ENCODE measurements around the gene PLEKHO2.

The PLEKHO2 gene

DNA sequence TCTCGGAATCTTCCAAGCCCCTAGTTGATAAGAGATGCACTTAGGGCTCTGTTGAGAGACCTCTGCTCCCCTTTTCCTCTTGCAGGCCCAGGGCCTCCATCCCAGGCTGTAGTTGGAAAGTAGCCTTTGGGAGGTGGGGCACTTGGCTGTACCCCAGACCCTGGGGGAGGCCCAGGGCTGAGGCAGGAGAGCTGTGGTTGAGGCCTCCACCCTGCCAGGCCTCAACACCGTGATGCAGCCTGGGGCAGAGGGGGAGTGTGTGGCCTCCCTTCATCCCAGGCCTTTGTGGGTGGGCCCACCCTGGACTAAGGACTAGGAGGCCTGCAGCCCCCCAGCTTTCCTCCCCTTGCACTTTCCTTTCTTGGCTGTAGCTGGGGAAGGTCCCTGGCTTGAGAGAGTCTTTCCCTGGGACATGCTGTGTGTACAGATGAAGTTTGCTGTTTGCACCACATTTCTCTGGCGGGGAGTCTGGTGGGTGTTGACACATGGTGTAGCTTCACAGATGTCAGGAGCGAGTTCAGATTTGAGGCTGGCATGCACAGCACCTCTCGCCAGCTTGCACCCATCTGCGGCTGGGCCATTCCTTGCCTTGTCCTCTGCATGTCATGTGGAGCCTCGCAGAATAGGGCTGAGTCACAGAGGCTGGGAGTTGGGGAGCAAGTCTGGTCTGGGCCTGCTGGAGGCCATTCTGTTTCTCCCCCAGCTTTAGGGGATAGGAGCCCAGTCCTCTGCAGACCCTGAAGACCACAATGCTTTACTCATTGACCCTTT is 13.7 kb downstream of the PLEKHO2 start:
- DNase-seq (ENCODE audit: low spot score) = no peak

DNA sequence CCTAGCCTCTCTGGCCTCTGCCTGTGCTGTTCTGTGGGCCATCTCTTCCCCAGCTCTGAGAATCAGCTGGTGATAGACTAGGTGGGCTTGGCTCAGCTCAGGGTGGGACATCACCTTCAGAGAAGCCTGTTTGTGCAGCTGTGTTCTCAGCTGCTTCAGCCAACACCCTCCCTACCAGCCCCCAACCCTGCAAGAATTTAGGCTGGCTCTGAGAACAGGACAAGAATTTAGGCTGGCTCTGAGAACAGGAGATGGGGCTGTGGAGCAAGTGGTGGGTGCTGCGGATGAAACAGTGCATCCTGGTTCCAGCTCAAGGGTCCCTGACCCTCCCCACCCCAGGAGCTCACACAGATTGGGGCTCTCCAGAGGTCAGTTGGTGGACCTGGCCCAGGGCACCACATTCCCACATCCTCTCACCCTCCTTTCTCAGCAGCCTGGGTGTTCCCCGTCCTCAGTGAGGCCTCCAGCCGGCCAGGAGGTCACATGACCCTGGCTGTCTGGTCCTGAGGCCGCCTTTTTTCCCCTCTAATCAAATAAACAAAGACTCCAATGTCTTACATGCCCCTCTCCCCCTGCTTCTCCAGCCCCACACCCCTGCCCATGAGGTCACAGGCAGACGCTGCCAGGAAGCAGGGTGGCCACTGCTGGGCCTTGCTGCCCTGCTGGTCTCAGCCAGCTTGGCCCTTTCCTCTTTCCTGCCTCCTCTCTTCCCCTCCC is 14.9 kb downstream of the PLEKHO2 start:
- no peak for DNase-seq (ENCODE audit: low spot score)

DNA sequence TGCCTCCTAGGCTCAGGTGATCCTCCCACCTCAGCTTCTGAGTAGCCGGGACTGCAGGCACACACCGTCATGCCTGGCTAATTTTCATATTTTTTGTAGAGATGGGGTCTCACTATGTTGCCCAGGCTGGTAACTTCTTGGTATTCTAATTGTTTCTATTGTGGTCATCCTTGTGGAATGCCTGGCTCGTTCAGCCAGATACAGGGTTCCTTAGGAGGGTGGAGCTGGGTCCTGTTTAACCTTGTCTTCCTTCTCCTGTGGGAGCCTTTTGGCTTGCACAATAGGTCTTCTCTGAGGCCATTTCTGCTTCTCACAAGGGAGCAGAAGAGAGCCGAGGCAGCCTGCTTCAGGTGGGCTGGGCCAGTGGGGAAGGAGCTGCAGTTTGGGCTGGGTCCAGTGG is 15.7 kb downstream of the PLEKHO2 start:
- DNase-seq (ENCODE audit: low spot score) = no peak

DNA sequence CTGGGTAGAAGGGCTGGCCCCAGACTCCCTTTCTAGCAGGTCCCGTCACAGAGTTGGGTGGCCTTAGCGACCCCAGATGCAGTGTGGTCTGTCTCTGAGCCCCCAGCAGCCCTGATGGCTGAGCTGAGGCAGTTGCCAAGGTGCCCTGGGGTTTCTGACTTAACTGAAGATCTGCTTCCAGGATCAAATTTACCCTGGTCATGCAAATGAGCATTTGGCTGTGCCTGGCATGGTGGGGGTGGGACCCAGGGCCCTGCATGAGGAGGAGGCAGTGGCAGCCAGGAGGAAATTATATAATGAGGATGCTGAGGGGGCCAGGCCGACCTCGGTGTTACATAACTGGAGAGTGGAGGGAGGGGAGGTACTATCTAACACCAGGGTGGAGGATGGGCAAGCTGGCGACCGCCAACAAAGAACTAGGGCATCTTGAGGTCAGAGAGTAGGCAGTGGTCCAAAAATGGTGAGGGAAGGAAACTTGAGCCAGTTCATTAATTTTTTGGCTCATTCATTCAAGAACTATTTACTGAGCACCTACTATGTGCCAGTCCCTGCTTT is 16.4 kb downstream of the PLEKHO2 start:
- DNase-seq (ENCODE audit: low spot score) = no peak

DNA sequence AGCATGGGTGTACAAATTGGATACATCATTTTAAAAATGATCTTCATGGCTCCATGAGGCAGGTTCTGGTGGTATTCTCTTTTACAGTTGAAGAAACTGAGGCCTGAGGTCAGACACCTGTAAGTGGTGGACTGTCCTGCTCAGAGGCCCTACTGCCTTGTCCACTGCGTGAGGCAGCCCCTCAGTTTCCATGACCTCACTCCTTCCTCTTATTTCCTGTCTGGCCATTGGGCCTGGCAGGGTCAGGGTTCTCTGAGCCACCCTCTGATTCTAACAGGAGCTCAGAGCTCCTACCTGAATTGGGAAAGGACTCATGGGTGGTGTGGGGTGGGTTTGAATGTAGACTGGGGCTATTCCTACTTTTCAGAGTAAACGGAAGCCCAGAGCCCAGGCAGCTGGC is 17.5 kb downstream of the PLEKHO2 start:
- DNase-seq (ENCODE audit: low spot score) = no peak

DNA sequence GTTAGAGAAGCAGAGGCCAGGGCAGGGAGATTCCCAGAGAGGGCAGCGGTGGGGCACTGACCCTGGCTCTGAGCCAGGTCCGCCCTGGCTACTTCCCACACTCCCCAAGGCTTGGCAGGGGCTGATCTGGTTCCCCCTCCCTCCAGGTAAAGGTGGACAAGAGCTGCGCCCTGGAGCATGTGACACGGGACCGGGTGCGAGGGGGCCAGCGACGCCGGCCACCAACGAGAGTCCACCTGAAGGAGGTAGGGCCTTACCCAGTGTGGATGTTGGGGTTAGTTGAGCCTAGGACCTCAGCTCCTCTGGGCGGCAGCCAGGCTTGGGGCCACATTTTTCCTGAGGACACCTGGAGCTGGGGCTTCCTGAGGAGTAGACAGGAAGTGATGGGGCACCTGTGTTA is 19.6 kb downstream of the PLEKHO2 start:
- no peak for DNase-seq (ENCODE audit: low spot score)

DNA sequence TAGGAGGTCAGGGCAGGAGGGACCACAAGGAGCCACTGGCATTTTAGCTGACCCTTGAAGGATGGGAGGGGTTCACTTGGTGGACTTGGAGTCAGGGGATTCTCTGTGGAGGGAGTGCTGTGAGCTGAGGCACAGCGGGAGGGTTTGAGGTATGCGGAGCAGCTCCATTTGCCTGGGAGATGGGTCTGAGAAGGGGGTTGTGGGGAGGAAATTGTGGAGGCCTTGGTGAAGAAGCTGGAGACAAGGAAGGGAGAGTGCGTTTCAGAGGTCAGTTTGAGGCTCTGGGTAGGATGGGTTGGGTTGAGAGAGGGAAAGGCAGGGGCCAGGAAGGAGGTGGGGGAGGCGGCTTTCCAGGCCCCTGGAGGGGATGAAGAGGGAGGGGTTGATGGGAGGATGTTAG is 20.2 kb downstream of the PLEKHO2 start:
- DNase-seq (ENCODE audit: low spot score) = no peak

DNA sequence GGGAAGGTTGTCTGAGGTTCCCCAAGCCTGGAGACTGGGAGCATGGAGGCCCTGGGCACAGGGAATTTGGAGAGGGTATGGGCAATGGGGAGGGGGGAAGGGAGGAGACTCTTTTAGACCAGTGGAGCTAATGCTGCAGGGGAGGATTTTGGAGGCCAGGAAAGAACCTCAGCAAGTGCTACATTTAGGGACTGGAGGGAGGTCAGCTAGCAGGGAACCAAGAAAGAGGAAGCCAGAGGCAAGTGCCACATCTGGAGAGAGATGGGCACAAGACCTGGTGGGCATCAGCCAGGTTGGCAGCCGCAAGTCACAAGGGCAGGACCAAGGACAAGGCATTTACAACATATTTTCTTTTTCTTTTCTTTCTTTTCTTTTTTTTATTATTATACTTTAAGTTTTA is 20.7 kb downstream of the PLEKHO2 start:
- DNase-seq (ENCODE audit: low spot score) = no peak

DNA sequence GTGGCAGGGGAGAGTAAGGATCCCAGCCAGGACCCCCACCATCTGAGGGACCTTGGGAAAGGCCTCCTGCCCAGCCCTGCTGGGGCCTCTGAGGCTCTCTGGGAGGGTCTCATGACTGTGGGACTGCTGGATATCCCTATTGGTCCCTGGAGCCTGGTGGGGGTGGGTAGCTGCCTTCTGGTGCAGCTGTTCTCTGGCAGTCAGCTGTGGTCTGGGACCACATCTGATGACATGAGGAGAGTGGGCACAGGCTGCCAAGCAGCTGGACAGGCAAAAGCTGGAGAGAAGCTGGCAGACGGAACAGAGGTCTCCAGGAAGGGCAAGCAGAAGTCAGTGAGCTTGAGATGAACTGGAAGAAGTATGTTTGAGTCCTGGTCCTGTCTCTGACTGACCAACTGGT is 22.4 kb downstream of the PLEKHO2 start:
- DNase-seq (ENCODE audit: low spot score) = no peak

DNA sequence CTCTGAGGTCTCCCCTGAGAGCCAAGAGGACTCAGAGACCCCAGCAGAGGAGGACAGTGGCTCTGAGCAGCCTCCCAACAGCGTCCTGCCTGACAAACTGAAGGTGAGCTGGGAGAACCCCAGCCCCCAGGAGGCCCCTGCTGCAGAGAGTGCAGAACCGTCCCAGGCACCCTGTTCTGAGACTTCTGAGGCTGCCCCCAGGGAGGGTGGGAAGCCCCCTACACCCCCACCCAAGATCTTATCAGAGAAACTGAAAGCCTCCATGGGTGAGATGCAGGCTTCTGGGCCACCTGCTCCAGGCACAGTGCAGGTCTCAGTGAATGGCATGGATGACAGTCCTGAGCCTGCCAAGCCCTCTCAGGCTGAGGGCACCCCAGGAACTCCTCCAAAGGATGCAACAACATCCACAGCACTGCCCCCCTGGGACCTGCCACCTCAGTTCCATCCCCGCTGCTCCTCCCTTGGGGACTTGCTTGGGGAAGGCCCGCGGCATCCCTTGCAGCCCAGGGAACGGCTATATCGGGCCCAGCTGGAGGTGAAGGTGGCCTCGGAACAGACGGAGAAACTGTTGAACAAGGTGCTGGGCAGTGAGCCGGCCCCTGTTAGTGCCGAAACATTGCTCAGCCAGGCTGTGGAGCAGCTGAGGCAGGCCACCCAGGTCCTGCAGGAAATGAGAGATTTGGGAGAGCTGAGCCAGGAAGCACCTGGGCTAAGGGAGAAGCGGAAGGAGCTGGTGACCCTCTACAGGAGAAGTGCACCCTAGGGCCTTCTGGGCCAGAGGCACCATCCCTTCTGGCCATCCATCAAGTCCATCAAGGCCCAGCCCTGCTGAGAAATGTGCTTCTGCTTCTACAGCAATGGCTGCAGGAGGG is 23.6 kb downstream of the PLEKHO2 start:
- DNase-seq (ENCODE audit: low spot score) = no peak

DNA sequence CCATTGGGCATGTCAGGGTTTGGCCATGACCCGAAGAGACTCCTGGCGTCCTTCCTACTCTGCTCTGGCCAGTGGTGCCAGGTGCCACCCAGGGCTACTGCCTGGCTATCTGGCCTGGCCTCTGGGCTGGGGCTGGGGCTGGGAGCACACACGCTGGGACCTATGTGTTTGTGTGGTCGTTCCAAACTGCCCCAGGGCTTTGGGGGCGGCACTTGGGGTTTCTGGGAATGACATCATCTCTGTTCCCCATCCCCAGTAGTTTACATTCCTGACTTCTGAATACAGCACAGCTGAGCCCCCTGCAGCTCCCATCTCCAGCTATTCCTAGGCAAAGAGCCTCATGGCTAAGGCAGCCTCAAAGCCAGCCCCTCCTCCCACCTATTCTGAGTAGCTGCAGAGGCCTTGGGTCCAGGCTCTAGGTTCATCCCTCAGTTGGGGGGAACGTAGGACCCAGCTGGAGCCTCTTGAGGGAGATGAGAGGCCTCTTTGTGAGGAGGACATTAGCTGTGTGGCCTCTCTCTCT is 24.3 kb downstream of the PLEKHO2 start:
- no peak for DNase-seq (ENCODE audit: low spot score)

DNA sequence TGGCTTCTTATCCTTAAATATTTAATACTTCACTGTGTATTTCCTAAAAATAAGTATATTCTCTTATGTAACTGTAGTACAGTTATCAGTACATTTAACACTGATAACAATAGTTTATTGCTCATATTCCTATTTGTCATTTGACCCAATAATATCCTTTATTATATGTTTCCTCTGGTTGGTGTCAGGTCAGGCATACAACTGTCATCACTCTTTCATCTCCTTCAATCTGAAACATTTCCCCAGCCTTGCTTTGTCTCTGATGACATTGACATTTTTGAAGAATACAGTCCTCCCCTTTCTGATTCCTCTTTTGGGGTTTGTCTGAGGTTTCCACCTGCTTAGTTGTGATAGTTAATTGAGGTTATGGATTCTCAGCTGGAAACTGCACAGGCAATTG is 27.8 kb downstream of the PLEKHO2 start:
- DNase-seq (ENCODE audit: low spot score) = no peak

DNA sequence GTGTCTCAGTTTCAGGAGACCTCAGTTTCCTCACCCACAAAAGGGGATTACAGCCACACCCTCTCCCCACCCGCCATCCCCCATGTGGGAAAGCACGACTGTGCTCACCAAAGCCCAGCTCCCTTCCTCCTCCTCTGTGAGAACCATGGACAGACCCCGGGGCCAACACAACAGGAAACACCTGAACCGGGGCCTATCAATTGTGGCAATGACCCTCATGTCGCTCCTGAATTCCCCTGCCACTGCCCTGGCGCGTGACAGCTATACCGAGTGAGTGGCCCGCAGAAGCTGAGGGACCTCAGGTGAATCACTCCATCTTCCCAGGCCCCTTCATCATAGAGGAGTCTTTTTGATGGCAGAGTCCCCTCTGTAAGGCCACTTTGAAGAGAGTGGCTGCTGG is 28.6 kb downstream of the PLEKHO2 start:
- DNase-seq (ENCODE audit: low spot score) = no peak

DNA sequence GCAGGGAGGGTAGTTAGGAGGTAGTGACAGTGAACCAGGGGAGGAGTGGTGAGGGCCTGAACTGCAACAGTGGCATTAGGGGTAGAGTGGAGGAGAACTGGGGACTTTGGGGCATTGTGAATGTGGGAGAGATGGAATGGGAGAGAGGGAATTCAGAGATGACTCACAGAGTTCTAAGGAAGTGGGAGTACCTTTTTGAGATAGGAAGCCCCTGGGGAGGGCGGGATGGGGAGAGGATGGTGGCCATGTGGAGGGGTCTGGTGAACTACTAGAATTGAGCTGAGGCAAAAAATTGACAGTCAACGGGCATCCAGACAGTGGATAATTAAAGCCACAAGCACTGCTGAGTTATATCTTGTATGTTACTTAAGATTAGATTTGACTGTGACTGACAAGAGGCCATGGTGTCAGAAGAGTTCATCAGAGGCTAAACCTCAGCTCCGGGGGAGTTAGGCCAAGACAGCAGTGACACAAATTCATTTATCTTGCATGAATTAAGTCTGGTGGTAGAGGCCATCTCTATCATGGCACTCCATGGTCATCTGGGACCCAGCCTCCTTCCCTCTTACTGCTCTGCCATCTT is 34.0 kb downstream of the PLEKHO2 start:
- DNase-seq (ENCODE audit: low spot score) = no peak

DNA sequence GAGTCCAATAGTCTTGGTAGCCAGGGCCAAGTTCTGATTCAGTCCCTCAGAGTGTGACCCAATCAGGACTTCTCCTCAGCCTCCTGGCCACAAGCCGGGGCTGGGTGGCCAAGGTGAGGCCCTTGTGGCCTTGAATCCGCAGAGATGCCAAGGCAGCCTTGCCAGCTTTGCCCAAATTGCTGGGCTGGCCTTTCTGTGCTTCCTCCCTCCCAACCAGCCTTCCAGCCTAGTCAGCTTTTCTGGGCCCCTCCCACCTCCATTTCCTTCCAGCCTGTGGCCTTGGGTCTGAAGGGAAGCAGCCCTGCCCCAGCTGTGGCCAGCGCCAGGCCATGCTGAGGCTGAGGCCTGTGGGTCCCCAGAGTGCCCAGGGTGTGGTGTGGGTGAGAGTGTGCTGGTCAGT is 35.7 kb downstream of the PLEKHO2 start:
- no peak for DNase-seq (ENCODE audit: low spot score)

DNA sequence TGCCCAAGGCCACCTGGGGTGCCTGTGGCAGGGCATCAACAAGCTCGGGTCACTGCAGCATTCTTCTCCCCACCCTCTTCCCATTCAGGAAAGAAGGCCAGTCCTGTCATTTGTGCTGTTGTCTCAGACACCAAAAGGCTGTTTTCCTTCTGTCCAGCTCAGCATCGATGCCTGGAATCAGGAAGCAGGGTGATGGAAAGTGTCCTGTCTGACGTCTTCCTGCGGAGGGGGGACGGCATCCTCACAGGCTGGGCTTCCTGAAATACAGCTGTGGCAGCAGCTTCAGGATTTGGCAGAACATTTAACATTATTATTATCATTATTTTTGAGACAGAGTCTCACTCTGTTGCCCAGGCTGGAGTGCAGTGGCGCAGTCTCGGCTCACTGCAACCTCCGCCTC is 37.0 kb downstream of the PLEKHO2 start:
- no peak for DNase-seq (ENCODE audit: low spot score)

DNA sequence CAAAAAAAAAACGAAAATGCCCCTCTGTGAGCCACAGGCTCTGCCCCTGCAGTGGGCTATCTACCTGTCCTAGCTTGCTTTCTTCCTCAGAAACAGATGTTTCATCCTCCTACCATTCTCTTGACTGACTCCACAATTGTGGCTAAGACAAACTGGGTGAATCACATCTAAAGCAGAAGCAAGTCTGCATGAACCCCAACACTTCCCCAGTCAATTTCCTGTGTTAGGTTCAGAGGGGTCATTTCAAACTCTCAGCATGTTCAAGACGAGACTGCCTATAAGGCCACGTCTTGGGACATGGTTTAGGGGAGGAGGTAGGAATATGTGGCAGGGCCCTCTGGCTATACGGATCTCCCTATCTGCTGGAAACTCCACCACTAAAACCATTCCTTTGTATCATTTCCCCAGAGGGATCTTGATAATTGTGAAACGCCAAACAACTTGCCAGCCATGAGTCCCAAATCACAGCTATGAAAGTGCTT is 41.4 kb downstream of the PLEKHO2 start:
- no peak for DNase-seq (ENCODE audit: low spot score)

DNA sequence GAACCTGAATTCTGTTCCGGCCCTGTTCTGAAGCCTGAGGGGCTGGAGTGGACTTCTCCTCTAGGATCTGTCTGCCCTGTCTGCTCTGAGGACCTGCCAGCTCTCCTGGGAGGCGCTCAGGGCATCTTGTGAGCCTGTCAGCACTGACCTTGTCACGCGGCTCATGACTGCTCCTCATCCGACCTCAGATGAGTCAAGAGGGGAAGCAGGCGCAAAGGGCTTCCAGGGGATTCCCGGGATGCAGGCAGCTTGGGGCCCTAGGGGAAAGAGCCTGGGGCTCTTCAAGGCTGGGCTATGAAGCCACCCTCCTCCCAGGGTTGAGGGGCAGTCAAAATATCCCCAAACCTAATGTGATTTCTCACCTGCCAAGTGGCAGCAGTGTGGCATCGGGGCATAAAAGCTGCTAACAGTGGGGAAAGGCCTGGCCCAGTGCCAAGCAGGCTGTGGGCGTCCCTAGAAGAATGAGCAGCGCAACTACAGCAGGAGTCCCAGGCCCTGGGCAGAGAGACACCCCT is 42.3 kb downstream of the PLEKHO2 start:
- DNase-seq (ENCODE audit: low spot score) = no peak

DNA sequence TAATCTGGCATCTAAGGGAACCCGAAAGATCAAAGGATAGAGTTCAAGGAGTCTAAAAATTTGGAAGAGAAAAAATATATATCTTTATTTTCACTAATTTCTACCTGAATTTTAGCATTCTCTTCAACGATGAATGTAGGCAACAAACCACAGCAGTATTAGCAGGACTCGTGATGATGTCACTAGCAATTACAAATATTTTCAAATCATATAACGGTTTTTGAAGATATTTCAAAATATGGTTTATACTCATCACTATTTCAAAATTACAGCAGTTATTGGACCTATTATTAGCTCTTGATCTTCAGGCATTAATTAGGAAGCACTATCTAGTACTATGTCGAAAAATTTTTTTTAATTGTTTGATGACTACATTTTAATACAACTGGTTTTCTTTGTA is 43.0 kb downstream of the PLEKHO2 start:
- no peak for DNase-seq (ENCODE audit: low spot score)

DNA sequence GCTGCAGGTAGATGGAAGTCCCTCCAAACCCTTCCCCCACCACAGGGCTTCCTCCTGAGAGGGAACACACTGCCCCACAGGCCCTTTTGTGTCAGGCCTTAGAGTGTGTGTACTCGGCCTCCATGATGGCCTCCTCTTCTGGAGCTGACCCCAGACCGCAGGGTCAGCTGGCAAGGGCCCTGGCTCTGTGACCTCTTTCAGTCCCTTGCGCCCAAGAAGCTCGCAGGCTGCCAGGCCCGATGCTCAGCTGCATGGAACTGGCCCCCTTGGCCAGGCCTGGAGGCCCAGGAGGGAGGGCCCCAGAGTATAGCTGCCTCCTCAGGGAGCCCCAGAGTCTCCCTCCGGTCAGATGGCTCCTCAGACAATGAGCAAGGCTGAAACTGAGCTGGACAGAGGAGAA is 46.6 kb downstream of the PLEKHO2 start:
- no peak for DNase-seq (ENCODE audit: low spot score)

DNA sequence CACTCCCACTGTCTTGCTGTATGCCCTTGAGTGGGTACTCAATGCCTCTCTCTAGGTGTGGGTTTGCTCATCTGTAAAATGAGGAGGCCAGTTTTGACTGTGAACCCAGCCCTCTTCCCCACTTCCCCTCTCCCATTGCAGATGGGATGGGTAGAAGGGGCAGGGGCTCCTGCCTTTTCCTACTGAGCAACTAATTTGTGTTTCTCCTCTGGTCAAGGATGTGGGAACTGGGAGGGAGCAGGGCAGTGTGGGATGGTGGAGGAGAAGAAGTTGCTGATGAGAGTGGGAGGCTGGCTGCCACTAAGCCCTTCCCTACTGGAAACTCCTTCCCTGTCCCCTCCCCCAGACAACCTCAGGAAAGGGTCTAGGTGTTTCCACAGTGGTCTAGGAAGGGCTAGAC is 49.8 kb downstream of the PLEKHO2 start:
- no peak for DNase-seq (ENCODE audit: low spot score)

Measured in hematopoietic multipotent progenitor cell treated with erythropoietin and hydrocortisone succinate and interleukin-3 and kit ligand, for 17 days (in vitro differentiated cells).